OCI-LY7 (cell line): ENCODE data around the gene ARHGEF26. TPM values are rescaled to one million over a fixed set of nuclear protein-coding genes. Genes with fewer than 3 reads are reported as not detected.

Experiments
- BruUV-seq: library from RNA; stranded (reverse); fragments of 400-500 nt; replicated peaks from 2 replicates; lab custom pipeline; 2021; lab: Mats Ljungman, UMichigan
- CTCF ChIA-PET: fragments of 300-600 bp; sonication (Branson Sonifier 250); formaldehyde crosslinking; loops from one replicate; lab custom pipeline; 2022; ENCODE audit warnings: antibody characterized with exemption; ENCODE audit not compliant: unreplicated experiment; lab: Charles Lee
- POLR2A ChIA-PET: fragments of 300-600 bp; sonication (Branson Sonifier 250); formaldehyde crosslinking; loops from one replicate; lab custom pipeline; 2022; ENCODE audit warnings: antibody characterized with exemption; lab: Charles Lee
- DNase-seq: peaks from one replicate; pipeline ENCODE4 v3.0.0-alpha.2; 2015; ENCODE audit warnings: low spot score
- H2AFZ ChIP-seq: fragments of 200-600 bp; sonication (generic), shearing (Covaris generic); 2 replicates; pipeline ENCODE4 v1.6.1; 2014; ENCODE audit warnings: mild to moderate bottlenecking, antibody characterized with exemption, low read length, moderate library complexity
- H3K27ac ChIP-seq: fragments of 200-600 bp; sonication (generic); 2 replicates; pipeline ENCODE4 v1.5.1; 2014; ENCODE audit warnings: mixed run types, low read depth, mild to moderate bottlenecking, moderate library complexity, low read length, inconsistent platforms; ENCODE audit not compliant: poor library complexity, severe bottlenecking
- H3K36me3 ChIP-seq: fragments of 200-600 bp; sonication (generic); 2 replicates; pipeline ENCODE4 v1.6.1; 2014; ENCODE audit warnings: mild to moderate bottlenecking, antibody characterized with exemption, low read length, moderate library complexity, mixed read lengths; ENCODE audit not compliant: insufficient read depth
- H3K4me1 ChIP-seq: fragments of 200-600 bp; sonication (generic); 2 replicates; pipeline ENCODE4 v1.5.1; 2014; ENCODE audit warnings: mild to moderate bottlenecking, low read length; ENCODE audit not compliant: insufficient read depth, poor library complexity, severe bottlenecking
- H3K4me2 ChIP-seq: fragments of 200-600 bp; sonication (generic); 2 replicates; pipeline ENCODE4 v1.6.1; 2014; ENCODE audit warnings: mild to moderate bottlenecking, low read length
- H3K4me3 ChIP-seq: fragments of 200-600 bp; sonication (generic); 2 replicates; pipeline ENCODE4 v1.5.1; 2014; ENCODE audit warnings: mild to moderate bottlenecking, low read depth, low read length; ENCODE audit not compliant: poor library complexity, severe bottlenecking
- H3K79me2 ChIP-seq: fragments of 200-600 bp; sonication (generic); 2 replicates; pipeline ENCODE4 v1.6.1; 2016; ENCODE audit warnings: low read depth, mild to moderate bottlenecking, low read length, moderate library complexity, mixed read lengths; ENCODE audit not compliant: insufficient read depth
- H3K9me2 ChIP-seq: fragments of 200-600 bp; sonication (generic); 2 replicates; pipeline ENCODE4 v1.6.1; 2016; ENCODE audit warnings: mild to moderate bottlenecking, low read length, mixed read lengths; ENCODE audit not compliant: insufficient read depth
- H3K9me3 ChIP-seq: fragments of 200-600 bp; sonication (generic); 2 replicates; pipeline ENCODE4 v1.6.1; 2014; ENCODE audit warnings: mild to moderate bottlenecking, mixed run types, low read length, mixed read lengths
- H4K20me1 ChIP-seq: fragments of 200-600 bp; sonication (generic); 2 replicates; pipeline ENCODE4 v1.6.1; 2014; ENCODE audit warnings: mild to moderate bottlenecking, antibody characterized with exemption, low read length, moderate library complexity, mixed read lengths; ENCODE audit not compliant: insufficient read depth
- EZH2phosphoT487 ChIP-seq: fragments of 200-600 bp; sonication (generic); IDR thresholded peaks from 2 replicates; pipeline ENCODE4 v1.6.1; 2018; ENCODE audit warnings: low read depth, borderline replicate concordance, mild to moderate bottlenecking, mixed run types, antibody characterized with exemption, low read length, moderate library complexity, mixed read lengths
- intact Hi-C: fragments of 100-400 bp; cut with micrococcal nuclease; formaldehyde crosslinking; loops from one replicate; pipeline ENCODE4 v1.10.0; 2022; ENCODE audit not compliant: unreplicated experiment
- total RNA-seq, 2 experiments: library from RNA; depleted of rRNA in 1 of 2; stranded (reverse); fragments of >200 nt in 1 of 2; shearing (Covaris generic) in 1 of 2; gene quantifications; 2 replicates each; pipeline ENCODE4 v1.2.3, GENCODE V29; 2014 to 2022
- TF ChIP-seq, protein P1 (sequence below): fragments of 200-600 bp; sonication (generic); conservative IDR thresholded peaks from 2 replicates; pipeline ENCODE4 v1.5.1; 2014; ENCODE audit warnings: mild to moderate bottlenecking, antibody characterized with exemption, low read length, moderate library complexity, mixed read lengths

The ARHGEF26 gene
- total RNA-seq, 2 experiments from 2014 or later = 0.11 to 0.35 TPM

DNA sequence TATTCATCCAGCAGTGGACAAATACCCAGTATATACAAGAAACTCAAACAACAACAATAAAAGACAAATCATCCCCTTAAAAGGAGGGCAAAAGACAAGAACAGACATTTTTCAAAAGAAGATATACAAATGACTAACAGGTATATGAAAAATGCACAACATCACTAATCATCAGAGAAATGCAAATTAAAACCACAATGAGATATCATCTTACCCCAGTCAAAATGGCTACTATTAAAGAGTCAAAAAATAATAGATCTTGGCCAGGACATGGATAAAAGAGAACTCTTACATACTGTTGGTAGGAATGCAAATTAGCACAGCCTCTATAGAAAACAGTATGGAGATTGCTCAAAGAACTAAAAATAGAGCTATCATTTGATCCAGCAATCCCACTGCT, 186.2 kb downstream of the ARHGEF26 start:
- BruUV-seq = no TSS peak
- no peak overlapping the region for H3K27ac ChIP-seq
- H2AFZ ChIP-seq = no peak overlapping the region
- H3K9me3 ChIP-seq = no peaks in the 10 kb centered on the region
- H3K36me3 ChIP-seq = peaks cover 95% of the 10 kb centered on the region
- ChIA-PET POLR2A (interaction anchor here (0.7 kb wide), 1 partner anchor 172 kb away, joined by 3 read pairs; no protein-coding TSS in a partner anchor), CTCF (no interaction called here)
- no peaks in the 10 kb centered on the region for H3K9me2 ChIP-seq
- peaks cover 37% of the 10 kb centered on the region; the same call in 1 of the 2 replicates for H3K79me2 ChIP-seq
- TF ChIP-seq, protein P1, sequence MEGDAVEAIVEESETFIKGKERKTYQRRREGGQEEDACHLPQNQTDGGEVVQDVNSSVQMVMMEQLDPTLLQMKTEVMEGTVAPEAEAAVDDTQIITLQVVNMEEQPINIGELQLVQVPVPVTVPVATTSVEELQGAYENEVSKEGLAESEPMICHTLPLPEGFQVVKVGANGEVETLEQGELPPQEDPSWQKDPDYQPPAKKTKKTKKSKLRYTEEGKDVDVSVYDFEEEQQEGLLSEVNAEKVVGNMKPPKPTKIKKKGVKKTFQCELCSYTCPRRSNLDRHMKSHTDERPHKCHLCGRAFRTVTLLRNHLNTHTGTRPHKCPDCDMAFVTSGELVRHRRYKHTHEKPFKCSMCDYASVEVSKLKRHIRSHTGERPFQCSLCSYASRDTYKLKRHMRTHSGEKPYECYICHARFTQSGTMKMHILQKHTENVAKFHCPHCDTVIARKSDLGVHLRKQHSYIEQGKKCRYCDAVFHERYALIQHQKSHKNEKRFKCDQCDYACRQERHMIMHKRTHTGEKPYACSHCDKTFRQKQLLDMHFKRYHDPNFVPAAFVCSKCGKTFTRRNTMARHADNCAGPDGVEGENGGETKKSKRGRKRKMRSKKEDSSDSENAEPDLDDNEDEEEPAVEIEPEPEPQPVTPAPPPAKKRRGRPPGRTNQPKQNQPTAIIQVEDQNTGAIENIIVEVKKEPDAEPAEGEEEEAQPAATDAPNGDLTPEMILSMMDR = no peak
- TF ChIP-seq EZH2phosphoT487 = no peak
- H3K4me3 ChIP-seq = no peak overlapping the region
- peaks cover 10% of the 10 kb centered on the region; the same call in 1 of the 2 replicates for H4K20me1 ChIP-seq
- H3K4me1 ChIP-seq = no peaks in the 10 kb centered on the region
- DNase-seq = no peak
- intact Hi-C loops = no loop called here
- H3K4me2 ChIP-seq = no peak overlapping the region

Other genes with a start within 250 kb of the ARHGEF26 start
- gene DHX36, start 203.1 kb downstream of the ARHGEF26 start, total RNA-seq (2014; rRNA removed; shearing (Covaris generic)) = 40.6 and 48.1 TPM in 2 replicates
- gene DHX36, start 203.1 kb downstream of the ARHGEF26 start, total RNA-seq (2022) = 77.4 and 93.6 TPM in 2 replicates